ENCODE results near the gene GARIN3. TPM values are rescaled to one million over a fixed set of nuclear protein-coding genes. Genes with fewer than 3 reads are reported as not detected.

GARIN3 gene
- total and polyA plus RNA-seq, 2 donors (not counting 3 experiments of a cell fraction or from before 2014, with no cell fraction given): not detected

DNA sequence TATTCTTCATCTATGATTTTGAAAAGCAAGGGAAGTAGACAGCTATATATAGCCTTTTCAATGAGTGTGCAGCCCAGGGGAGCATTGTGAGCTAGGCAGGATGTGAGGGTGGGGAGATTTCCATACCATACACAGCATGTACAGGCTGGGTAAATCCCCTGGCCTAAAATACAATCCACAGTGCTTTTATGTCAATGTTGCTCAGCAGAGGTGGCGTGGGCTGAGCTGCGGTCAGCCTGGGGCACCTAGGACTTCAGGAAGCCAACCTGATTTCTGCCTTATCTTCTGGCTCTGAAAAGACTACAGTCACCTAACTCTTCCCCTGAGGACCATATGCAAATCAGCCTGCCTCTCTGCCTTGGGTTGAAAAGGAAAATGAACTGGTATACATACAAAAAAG lies 6.3 kb upstream of the GARIN3 start:
- Histone ChIP-seq H3K4me3 (replicated peaks in 1 of 3; ENCODE audit: insufficient read depth in 1 of 3, low read depth in 1 of 3, low read length in 3 of 3) (no peak overlapping the region), H3K36me3 (ENCODE audit: control insufficient read depth in 2 of 2, extremely low read depth in 1 of 2, insufficient read depth in 2 of 2, low read length in 2 of 2) (no peaks in the 10 kb centered on the region), H3K9ac (replicated peaks; ENCODE audit: extremely low read depth, insufficient read depth, low read length) (no peak overlapping the region), H2AFZ (ENCODE audit: low read depth, low read length) (no peak overlapping the region), H3K79me2 (ENCODE audit: control insufficient read depth, insufficient read depth, low read length) (no peaks in the 10 kb centered on the region), H3K27me3 (ENCODE audit: control insufficient read depth in 2 of 2, insufficient read depth in 2 of 2, low read length in 2 of 2) (no peaks in the 10 kb centered on the region), H3K27ac (ENCODE audit: insufficient read depth, low read depth, low read length) (no peak overlapping the region), H4K20me1 (replicated peaks; ENCODE audit: control insufficient read depth, extremely low read depth, insufficient read depth, low read length) (no peaks in the 10 kb centered on the region), H3K9me3 (replicated peaks; ENCODE audit: control insufficient read depth, insufficient read depth, low read length) (no peaks in the 10 kb centered on the region), H3K9me1 (replicated peaks; ENCODE audit: control insufficient read depth, extremely low read depth, insufficient read depth, low read length) (no peaks in the 10 kb centered on the region), H3K4me2 (ENCODE audit: insufficient read depth, low read length) (no peak overlapping the region), H3K4me1 (ENCODE audit: control insufficient read depth, extremely low read depth, insufficient read depth, low read length) (no peaks in the 10 kb centered on the region)
- no TSS peak for BruUV-seq (replicated peaks)
- ChIA-PET CTCF (no interaction called here), POLR2A (no interaction called here)
- intact Hi-C loops (cut with micrococcal nuclease) (no loop called here), dilution Hi-C loops (cut with MboI; ENCODE audit: extremely low pct_ligation_motif_present, low sequenced_read_pairs) (no loop called here)
- TF ChIP-seq JUN (IDR thresholded peaks at IDR 0.05; ENCODE audit: borderline replicate concordance, insufficient read depth, insufficient read length, low read depth) (no peak), EZH2 (IDR thresholded peaks at IDR 0.05; ENCODE audit: borderline replicate concordance, low read depth, low read length, severe bottlenecking) (no peak), FOS (IDR thresholded peaks at IDR 0.05; ENCODE audit: borderline replicate concordance, insufficient read depth, low read length) (no peak), POLR2AphosphoS5 (IDR thresholded peaks at IDR 0.05; ENCODE audit: insufficient read depth, low read depth, low read length) (no peak)
- TF ChIP-seq, protein P1, sequence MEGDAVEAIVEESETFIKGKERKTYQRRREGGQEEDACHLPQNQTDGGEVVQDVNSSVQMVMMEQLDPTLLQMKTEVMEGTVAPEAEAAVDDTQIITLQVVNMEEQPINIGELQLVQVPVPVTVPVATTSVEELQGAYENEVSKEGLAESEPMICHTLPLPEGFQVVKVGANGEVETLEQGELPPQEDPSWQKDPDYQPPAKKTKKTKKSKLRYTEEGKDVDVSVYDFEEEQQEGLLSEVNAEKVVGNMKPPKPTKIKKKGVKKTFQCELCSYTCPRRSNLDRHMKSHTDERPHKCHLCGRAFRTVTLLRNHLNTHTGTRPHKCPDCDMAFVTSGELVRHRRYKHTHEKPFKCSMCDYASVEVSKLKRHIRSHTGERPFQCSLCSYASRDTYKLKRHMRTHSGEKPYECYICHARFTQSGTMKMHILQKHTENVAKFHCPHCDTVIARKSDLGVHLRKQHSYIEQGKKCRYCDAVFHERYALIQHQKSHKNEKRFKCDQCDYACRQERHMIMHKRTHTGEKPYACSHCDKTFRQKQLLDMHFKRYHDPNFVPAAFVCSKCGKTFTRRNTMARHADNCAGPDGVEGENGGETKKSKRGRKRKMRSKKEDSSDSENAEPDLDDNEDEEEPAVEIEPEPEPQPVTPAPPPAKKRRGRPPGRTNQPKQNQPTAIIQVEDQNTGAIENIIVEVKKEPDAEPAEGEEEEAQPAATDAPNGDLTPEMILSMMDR (IDR thresholded peaks at IDR 0.05; ENCODE audit: extremely low read depth in 1 of 2, insufficient read depth in 1 of 2, low read depth in 1 of 2, low read length in 2 of 2): no peak
- TF ChIP-seq, protein P2, sequence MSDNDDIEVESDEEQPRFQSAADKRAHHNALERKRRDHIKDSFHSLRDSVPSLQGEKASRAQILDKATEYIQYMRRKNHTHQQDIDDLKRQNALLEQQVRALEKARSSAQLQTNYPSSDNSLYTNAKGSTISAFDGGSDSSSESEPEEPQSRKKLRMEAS (IDR thresholded peaks at IDR 0.05; ENCODE audit: insufficient read depth, insufficient read length): no peak
- FAIRE-seq (no peak), DNase-seq (ENCODE audit: low read depth, low spot score) (no peak)
